ENCODE results near the gene TCP1.
"Not testable (repeated sequence)": the region's sequence is repeated elsewhere in the genome, so short reads cannot be mapped to it uniquely, and the experiment has no call there.

TCP1 gene

DNA sequence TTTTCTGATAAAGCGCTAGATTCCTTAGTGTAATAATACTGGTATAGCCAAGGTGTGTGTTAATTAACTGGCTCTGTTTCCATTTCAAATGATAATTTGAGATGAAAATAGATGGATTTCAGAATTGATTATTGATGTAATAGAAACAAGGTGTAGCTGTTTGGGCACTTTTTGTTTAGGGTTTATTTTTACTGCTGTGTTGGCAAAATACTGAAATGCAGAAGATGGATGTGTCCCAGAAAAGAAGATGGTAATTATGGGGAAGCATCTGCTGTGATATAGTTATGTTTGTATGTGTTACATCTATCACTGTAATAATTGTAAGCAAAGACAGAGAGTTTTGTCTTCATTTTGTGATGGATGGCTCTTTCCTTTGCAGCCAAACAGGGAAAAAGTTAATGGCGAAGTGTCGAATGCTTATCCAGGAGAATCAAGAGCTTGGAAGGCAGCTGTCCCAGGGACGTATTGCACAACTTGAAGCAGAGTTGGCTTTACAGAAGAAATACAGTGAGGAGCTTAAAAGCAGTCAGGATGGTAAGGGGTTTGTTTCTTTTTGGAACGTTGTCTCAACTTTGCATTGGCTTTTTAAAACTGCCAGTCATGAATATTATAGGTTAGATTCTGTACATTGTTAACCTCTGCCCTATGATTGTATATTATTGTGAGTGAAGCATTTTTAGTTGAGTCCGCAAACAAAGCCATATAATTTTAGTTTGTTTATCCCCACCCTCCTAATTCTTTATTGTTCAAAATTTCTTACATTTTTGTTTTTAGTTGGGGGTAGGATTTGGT, 36.1 kb downstream of the TCP1 start:
- DNase-seq: no peak
- in situ Hi-C loops (cut with MboI; ENCODE audit: low pct_unique_long_range_greater_than_20kb, low sequenced_read_pairs): no loop called here

DNA sequence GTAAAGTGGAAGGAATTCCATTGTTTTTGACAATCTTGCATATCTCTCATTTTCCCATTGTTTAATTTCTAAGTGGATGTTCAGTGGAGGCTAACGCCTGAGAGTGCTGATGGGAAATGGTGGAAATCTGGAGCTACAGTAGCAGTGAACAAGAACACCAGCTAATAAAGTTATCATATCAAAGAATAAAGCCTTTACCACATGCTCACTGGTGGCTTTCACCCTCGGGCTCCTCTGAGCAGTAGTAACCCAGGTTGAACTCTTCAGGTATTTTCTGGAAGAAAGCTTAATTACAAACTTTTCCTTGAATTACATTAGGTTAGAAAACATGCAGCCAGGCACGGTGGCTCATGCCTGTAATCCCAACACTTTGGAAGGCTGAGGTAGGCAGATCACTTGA, 38.0 kb downstream of the TCP1 start:
- in situ Hi-C loops (cut with MboI; ENCODE audit: low pct_unique_long_range_greater_than_20kb, low sequenced_read_pairs): no loop called here
- no peak for DNase-seq

GRCh38 chr6:159748127-159748526, 41.3 kb downstream of the TCP1 start:
- in situ Hi-C loops (cut with MboI; ENCODE audit: low pct_unique_long_range_greater_than_20kb, low sequenced_read_pairs); DNase-seq: not testable (repeated sequence)

- no peak for DNase-seq
- in situ Hi-C loops (cut with MboI; ENCODE audit: low pct_unique_long_range_greater_than_20kb, low sequenced_read_pairs): no loop called here
Measured at GRCh38 chr6:159746759-159747158, 42.6 kb downstream of the TCP1 start.

DNA sequence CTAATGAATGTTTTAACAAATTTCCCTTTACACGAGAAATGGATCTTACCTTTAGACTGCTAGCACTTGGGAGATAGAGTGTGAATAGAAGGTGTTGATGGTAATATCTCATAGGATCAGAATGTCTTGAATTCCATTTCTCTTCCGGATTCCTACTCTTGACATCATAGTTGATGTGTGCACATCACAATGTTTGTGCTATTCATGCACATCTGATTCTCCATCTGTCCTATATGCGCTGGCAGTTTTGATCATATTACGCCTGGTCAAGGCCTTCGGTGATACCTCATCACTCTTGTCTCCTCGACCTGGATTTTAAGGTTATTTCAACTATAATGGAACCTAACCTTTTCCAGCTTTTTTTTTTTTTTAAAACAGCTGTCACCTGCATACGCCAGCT, 44.3 kb downstream of the TCP1 start:
- DNase-seq: no peak
- in situ Hi-C loops (cut with MboI; ENCODE audit: low pct_unique_long_range_greater_than_20kb, low sequenced_read_pairs): no loop called here

DNA sequence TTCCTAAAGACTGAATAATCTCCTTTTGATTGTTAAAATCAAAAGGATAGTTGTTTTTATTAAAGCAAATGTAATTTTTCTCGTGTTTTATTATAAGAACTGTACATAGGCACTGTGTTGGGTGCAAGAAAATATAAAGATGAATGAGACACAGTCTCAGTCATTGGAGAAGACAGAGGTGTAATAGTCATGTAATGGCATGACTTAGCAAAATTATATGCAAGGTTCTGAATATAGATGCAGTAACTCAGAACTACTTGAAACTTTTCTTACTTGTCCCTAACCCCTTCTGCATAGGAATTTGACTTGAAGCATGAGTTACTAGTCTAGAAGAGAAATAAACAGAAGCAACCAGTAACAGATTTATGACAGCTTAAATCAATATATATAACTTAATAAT, 47.2 kb downstream of the TCP1 start:
- no peak for DNase-seq
- in situ Hi-C loops (cut with MboI; ENCODE audit: low pct_unique_long_range_greater_than_20kb, low sequenced_read_pairs): no loop called here

GRCh38 chr6:159739341-159739740, 50.1 kb downstream of the TCP1 start:
- in situ Hi-C loops (cut with MboI; ENCODE audit: low pct_unique_long_range_greater_than_20kb, low sequenced_read_pairs): no loop called here
- DNase-seq: peak; percentile 29

DNA sequence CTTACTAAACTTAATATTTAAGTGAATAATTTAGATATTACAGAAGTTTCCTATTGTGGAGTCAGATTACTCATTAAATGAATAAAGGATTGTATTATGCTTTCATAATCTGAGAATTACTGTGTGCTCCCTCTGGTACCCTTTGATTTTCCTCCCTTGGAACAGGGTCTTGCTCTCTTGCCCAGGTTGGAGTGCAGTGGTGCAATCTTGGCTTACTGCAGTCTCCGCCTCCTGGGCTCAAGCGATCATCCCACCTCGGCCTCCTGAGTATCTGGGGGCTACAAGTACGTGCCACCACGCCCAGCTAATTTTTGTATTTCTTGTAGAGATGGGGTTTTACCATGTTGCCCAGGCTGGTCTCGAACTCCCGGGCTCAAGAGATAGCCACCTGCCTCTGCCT, 52.5 kb downstream of the TCP1 start:
- in situ Hi-C loops (cut with MboI; ENCODE audit: low pct_unique_long_range_greater_than_20kb, low sequenced_read_pairs): no loop called here
- DNase-seq: no peak

DNA sequence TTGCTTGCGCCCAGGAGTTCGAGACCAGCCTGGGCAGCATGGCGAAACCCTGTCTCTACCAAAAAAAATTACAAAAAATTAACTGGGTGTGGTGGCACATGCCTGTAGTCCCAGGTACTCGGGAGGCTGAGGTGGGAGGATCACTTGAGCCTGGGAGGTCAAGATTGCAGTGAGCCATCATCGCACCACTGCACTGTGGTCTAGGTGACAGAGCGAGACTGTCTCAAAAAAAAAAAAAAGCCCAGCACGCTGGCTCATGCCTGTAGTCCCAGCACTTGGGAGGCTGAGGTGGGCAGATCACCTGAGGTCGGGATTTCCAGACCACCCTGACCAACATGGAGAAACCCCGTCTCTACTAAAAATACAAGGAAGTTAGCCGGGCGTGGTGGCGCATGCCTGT, 56.0 kb downstream of the TCP1 start:
- in situ Hi-C loops (cut with MboI; ENCODE audit: low pct_unique_long_range_greater_than_20kb, low sequenced_read_pairs); DNase-seq: not testable (repeated sequence)

GRCh38 chr6:159732550-159732949, 56.9 kb downstream of the TCP1 start:
- in situ Hi-C loops (cut with MboI; ENCODE audit: low pct_unique_long_range_greater_than_20kb, low sequenced_read_pairs); DNase-seq: not testable (repeated sequence)

GRCh38 chr6:159730332-159730676, 59.1 kb downstream of the TCP1 start:
- in situ Hi-C loops (cut with MboI; ENCODE audit: low pct_unique_long_range_greater_than_20kb, low sequenced_read_pairs): no loop called here
- no peak for DNase-seq

GRCh38 chr6:159729598-159730331, 59.6 kb downstream of the TCP1 start:
- in situ Hi-C loops (cut with MboI; ENCODE audit: low pct_unique_long_range_greater_than_20kb, low sequenced_read_pairs): no loop called here
- peak; percentile 31 for DNase-seq

GRCh38 chr6:159728531-159728964, 60.9 kb downstream of the TCP1 start:
- no peak for DNase-seq

More at GRCh38 chr6:159728531-159728964, 60.9 kb downstream of the TCP1 start:
- in situ Hi-C loops (cut with MboI; ENCODE audit: low pct_unique_long_range_greater_than_20kb, low sequenced_read_pairs): no loop called here

Measured in KBM-7 (cell line).